Sigmoid colon (tissue), 7 donors: ENCODE results near the gene GRID1. TPM values are rescaled to one million over a fixed set of nuclear protein-coding genes. Genes with fewer than 3 reads are reported as not detected.

Experiments
- DNase-seq: peaks from one replicate; pipeline ENCODE4 v3.0.0-alpha.2; 2019
- H3K27ac ChIP-seq, 4 donors: fragments of 200-600 bp; sonication (generic); one replicate each; pipeline ENCODE4 v1.5.1; 2016 to 2019; ENCODE audit warnings: mild to moderate bottlenecking in 1 of 4
- H3K27me3 ChIP-seq, 3 donors: fragments of 200-600 bp; sonication (generic); one replicate each; pipeline ENCODE4 v1.5.1; 2019; ENCODE audit warnings: mild to moderate bottlenecking in 1 of 3
- H3K36me3 ChIP-seq, 4 donors: fragments of 200-600 bp; sonication (generic); one replicate each; pipeline ENCODE4 v1.5.1; 2016 to 2019
- H3K4me1 ChIP-seq, 4 donors: fragments of 200-600 bp; sonication (generic); one replicate each; pipeline ENCODE4 v1.5.1; 2017 to 2019
- H3K4me3 ChIP-seq, 4 donors: fragments of 200-600 bp; sonication (generic); one replicate each; pipeline ENCODE4 v1.5.1; 2017 to 2019; ENCODE audit warnings: mild to moderate bottlenecking in 2 of 4, moderate library complexity in 1 of 4
- H3K9me3 ChIP-seq, 4 donors: fragments of 200-600 bp in 3 of 4; sonication (generic) in 3 of 4; one replicate each; pipeline versions ENCODE4 v1.5.1 to v1.6.1; 2013 to 2019
- CTCF ChIP-seq, 4 experiments: fragments of 450-650 bp in 3 of 4; fragments of 200-600 bp in 1 of 4; IDR thresholded peaks; one replicate each; pipeline ENCODE4 v1.5.1; 2016 to 2019; ENCODE audit warnings: antibody characterized with exemption in 4 of 4, mild to moderate bottlenecking in 3 of 4, moderate library complexity in 2 of 4
- EP300 ChIP-seq, 4 donors: sonication (generic); formaldehyde crosslinking; IDR thresholded peaks; one replicate each; pipeline ENCODE4 v1.6.1; 2017; ENCODE audit warnings: antibody characterized with exemption in 4 of 4
- POLR2A ChIP-seq, 2 donors: fragments of 450-650 bp; IDR thresholded peaks; one replicate each; pipeline ENCODE4 v1.6.1; 2016; ENCODE audit warnings: antibody characterized with exemption in 2 of 2, mild to moderate bottlenecking in 2 of 2, moderate library complexity in 2 of 2
- POLR2AphosphoS5 ChIP-seq, 4 donors: sonication (generic); formaldehyde crosslinking; IDR thresholded peaks; one replicate each; pipeline ENCODE4 v1.6.1; 2017; ENCODE audit warnings: antibody characterized with exemption in 4 of 4
- WGBS, 2 donors: extraction: QIAGEN DNeasy Blood & Tissue Kit; methylation state at CpG; one replicate each; pipeline ENCODE4 v1.1.7; 2013; 5-methylcytosine and 5-hydroxymethylcytosine counted together
- intact Hi-C: fragments of 100-400 bp; cut with DNase I; formaldehyde crosslinking; loops from one replicate; pipeline ENCODE4 v1.15.1; 2023
- polyA plus RNA-seq, 3 donors: library from polyadenylated mRNA; stranded (reverse); fragments of 200-250 nt; gene quantifications; one replicate each; pipeline ENCODE4 v1.2.3, GENCODE V29; 2013
- total RNA-seq, 4 donors: library from RNA; depleted of rRNA; stranded (reverse); fragments of >200 nt; gene quantifications; one replicate each; pipeline ENCODE4 v1.1.0, GENCODE V29; 2016
- donor health status: healthy with polysubstance abuse.
- donor health status: Bipolar disorder and iron deficiency.
- donor health status: healthy.

GRID1 gene
- total and polyA plus RNA-seq, 7 donors: 0.66 to 4.7 (median 1.1) TPM; not detected in 2

- no peaks in the 10 kb centered on the region for H3K4me1 ChIP-seq
- DNase-seq: no peak
- H3K27me3 ChIP-seq: no peaks in the 10 kb centered on the region
- WGBS, 2 donors: 63 to 80% methylated on average over 3 of the region's 3 CpGs
- H3K4me3 ChIP-seq: no peak overlapping the region
- no peaks in the 10 kb centered on the region for H3K36me3 ChIP-seq
- TF ChIP-seq POLR2A (IDR thresholded peaks at IDR 0.05) (no peak), POLR2AphosphoS5 (IDR thresholded peaks at IDR 0.05) (no peak), CTCF (IDR thresholded peaks at IDR 0.05) (no peak), EP300 (IDR thresholded peaks at IDR 0.05) (no peak)
- H3K27ac ChIP-seq: no peak overlapping the region
- no peaks in the 10 kb centered on the region for H3K9me3 ChIP-seq
- intact Hi-C loops: no loop called here
Observed at GRCh38 chr10:85864868-85865526, 501.6 kb downstream of the GRID1 start.

GRCh38 chr10:85864173-85864549 is 502.4 kb downstream of the GRID1 start:
- Histone ChIP-seq H3K27ac (no peak overlapping the region), H3K36me3 (no peaks in the 10 kb centered on the region), H3K4me1 (no peaks in the 10 kb centered on the region), H3K27me3 (no peaks in the 10 kb centered on the region), H3K4me3 (no peak overlapping the region), H3K9me3 (no peaks in the 10 kb centered on the region)
- WGBS, 2 donors: 76 to 89% methylated on average over 5 of the region's 5 CpGs
- intact Hi-C loops: no loop called here
- TF ChIP-seq CTCF (IDR thresholded peaks at IDR 0.05): no peak
- TF ChIP-seq POLR2AphosphoS5 (IDR thresholded peaks at IDR 0.05): no peak
- TF ChIP-seq POLR2A (IDR thresholded peaks at IDR 0.05): no peak
- TF ChIP-seq EP300 (IDR thresholded peaks at IDR 0.05): no peak
- DNase-seq: no peak

DNA sequence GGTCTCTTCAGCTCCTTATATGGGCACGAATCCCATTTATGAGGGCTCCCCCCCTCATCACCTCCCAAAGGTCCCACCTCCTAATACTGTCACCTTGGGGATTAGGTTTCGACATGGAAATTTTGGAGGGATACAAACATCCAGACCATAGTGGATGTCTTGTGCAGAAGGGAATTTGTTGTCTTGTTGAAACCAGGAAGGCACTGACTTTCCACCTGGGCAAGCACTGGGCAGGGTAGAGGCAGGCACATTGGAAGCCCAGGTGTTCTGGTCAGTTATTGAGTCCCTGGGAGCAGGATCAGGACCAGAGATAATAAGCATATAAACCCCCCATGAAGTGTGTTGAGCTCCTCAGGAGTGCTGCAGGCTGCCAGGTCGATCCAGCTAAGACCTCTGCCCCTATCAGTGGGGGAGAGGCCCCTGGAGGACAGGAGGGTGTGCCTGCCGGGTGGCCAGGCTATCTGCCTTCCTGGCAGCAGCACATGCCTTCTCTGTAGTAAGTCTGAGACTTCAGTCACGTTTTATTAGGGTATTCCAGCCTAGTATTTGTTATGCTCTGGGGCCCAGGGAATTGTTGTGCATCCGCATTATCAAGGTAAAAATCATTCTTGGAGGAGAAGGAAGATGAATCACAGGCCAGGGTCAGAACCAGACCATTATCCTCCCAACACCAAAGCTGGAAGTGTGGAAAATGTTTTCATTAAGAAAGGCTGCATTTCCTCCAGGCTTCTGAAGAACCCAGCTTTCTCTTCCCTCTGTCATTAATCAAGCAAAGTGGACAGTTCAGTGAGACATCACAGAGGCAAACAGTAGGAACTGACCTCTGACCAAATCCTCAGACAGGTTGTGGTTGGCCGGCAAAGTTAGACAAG is 503.1 kb downstream of the GRID1 start:
- intact Hi-C loops: no loop called here

DNA sequence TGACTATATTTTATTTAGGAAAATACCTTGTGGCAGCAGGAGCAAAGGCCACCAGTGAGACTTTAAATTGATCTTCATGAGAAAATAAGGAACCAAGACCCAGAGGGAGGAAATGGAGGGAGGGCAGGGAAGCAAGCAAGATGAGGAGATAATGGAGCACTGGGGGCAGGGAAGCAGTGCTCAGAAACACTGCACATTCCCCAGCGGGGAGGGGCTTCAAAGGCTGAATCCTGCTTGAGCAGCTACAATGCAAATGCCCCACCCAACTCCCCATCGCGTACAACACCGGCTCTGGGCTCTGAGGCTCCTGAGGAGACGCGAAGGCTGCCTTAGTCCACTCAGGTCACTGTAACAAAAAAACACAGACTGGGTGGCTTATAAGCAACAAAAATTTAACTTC is 503.8 kb downstream of the GRID1 start:
- no peak overlapping the region for H3K4me3 ChIP-seq
- 30 to 37% methylated on average over 6 of the region's 6 CpGs for WGBS, 2 donors
- intact Hi-C loops: no loop called here
- no peak overlapping the region for H3K27ac ChIP-seq
- DNase-seq: no peak
- H3K27me3 ChIP-seq: no peaks in the 10 kb centered on the region
- TF ChIP-seq POLR2AphosphoS5 (IDR thresholded peaks at IDR 0.05): no peak
- no peak for TF ChIP-seq EP300 (IDR thresholded peaks at IDR 0.05)
- TF ChIP-seq POLR2A (IDR thresholded peaks at IDR 0.05): no peak
- no peak for TF ChIP-seq CTCF (IDR thresholded peaks at IDR 0.05)
- no peaks in the 10 kb centered on the region for H3K4me1 ChIP-seq
- no peaks in the 10 kb centered on the region for H3K9me3 ChIP-seq
- no peaks in the 10 kb centered on the region for H3K36me3 ChIP-seq

More for the DNA sequence above, 503.1 kb downstream of the GRID1 start:
- Histone ChIP-seq H3K4me1 (no peaks in the 10 kb centered on the region), H3K27me3 (no peaks in the 10 kb centered on the region), H3K9me3 (no peaks in the 10 kb centered on the region), H3K36me3 (no peaks in the 10 kb centered on the region), H3K27ac (no peak overlapping the region), H3K4me3 (no peak overlapping the region)
- 32 to 61% methylated on average over 7 of the region's 7 CpGs for WGBS, 2 donors
- no peak for TF ChIP-seq POLR2AphosphoS5 (IDR thresholded peaks at IDR 0.05)
- no peak for TF ChIP-seq EP300 (IDR thresholded peaks at IDR 0.05)
- TF ChIP-seq CTCF (IDR thresholded peaks at IDR 0.05): no peak
- TF ChIP-seq POLR2A (IDR thresholded peaks at IDR 0.05): no peak
- DNase-seq: no peak
